ENCODE measurements around the gene ZNF649.

DNA sequence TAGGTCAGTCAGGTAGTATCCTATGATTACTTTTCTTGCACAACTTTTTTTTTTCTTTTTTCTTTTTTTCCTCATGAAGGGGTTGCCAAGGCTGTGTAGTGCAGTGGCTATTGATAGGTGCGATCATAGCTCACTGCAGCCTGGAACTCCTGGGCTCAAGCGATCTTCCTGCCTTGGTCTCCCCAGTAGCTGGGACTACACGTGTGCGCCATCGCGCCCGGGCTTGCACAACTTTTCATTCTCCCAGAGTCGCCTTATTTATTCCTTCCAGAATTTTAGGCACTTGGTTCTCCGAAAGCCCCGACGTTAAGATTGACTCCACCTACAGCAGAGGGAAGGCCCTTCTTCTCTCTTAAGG, 21.6 kb upstream of the ZNF649 start:
- TF ChIP-seq POLR2A (IDR thresholded peaks at IDR 0.05): peak in 1 of 2 donors; percentile 21
- TF ChIP-seq, protein P1, sequence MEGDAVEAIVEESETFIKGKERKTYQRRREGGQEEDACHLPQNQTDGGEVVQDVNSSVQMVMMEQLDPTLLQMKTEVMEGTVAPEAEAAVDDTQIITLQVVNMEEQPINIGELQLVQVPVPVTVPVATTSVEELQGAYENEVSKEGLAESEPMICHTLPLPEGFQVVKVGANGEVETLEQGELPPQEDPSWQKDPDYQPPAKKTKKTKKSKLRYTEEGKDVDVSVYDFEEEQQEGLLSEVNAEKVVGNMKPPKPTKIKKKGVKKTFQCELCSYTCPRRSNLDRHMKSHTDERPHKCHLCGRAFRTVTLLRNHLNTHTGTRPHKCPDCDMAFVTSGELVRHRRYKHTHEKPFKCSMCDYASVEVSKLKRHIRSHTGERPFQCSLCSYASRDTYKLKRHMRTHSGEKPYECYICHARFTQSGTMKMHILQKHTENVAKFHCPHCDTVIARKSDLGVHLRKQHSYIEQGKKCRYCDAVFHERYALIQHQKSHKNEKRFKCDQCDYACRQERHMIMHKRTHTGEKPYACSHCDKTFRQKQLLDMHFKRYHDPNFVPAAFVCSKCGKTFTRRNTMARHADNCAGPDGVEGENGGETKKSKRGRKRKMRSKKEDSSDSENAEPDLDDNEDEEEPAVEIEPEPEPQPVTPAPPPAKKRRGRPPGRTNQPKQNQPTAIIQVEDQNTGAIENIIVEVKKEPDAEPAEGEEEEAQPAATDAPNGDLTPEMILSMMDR (IDR thresholded peaks at IDR 0.05): no peak

Measured in heart left ventricle (tissue), 13 donors.